ENCODE results near the gene GLRX2. TPM values are rescaled to one million over a fixed set of nuclear protein-coding genes. Genes with fewer than 3 reads are reported as not detected.

GLRX2 gene
- total and polyA plus RNA-seq, 2 of the 8 experiments (the other 6 are each of a cell fraction or from before 2014, with no cell fraction given): 4.8 to 13.5 TPM

DNA sequence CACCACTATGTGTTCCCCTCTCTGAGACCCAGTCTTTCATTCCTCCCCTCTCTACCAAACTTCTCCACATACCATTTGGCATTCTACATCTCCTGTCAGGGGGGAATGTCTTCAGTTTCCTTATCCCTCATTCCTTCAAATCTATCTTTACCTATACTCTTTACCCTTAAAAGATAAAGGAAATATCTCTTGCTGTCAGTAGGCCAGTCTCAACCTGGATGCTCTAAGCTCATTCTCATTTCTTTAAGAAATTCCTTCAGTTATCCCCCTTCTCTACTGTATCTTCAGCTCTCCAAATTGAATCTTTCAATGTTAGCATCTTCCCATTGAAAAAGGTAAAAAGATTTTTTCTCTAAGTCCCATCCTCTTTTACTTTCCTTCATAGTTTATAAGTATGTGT, 39.3 kb downstream of the GLRX2 start:
- no peak overlapping the region for H3K14ac ChIP-seq (ENCODE audit: insufficient read length)
- peaks cover 12 to 86% of the 10 kb centered on the region in 2 experiments; a peak in 3 of 4 replicates for H3K79me2 ChIP-seq (ENCODE audit: control insufficient read depth in 1 of 2, insufficient read depth in 2 of 2, low read length in 2 of 2)
- no peak overlapping the region for H2BK120ac ChIP-seq (replicated peaks; ENCODE audit: low read depth, low read length)

More for the DNA sequence above, 39.3 kb downstream of the GLRX2 start:
- Histone ChIP-seq H3K23me2 (ENCODE audit: low read depth, low read length) (0 out of 2 replicates have a peak, but pooled peaks cover 2% of the 10 kb centered on the region), H3K4me2 (ENCODE audit: insufficient read depth in 1 of 2, low read depth in 2 of 2, low read length in 2 of 2) (no peak overlapping the region), H2AFZ (ENCODE audit: low read length) (no peak overlapping the region), H3K36me3 (ENCODE audit: control insufficient read depth in 2 of 4, insufficient read depth in 4 of 4, low read length in 3 of 4) (peaks cover 0 to 5% (median 1%) of the 10 kb centered on the region in 4 experiments; a peak in 2 of 8 replicates), H2BK12ac (ENCODE audit: low read depth, low read length) (no peak overlapping the region), H3K23ac (ENCODE audit: insufficient read length) (no peak overlapping the region), H3K79me1 (ENCODE audit: low read depth, low read length) (peaks cover 9% of the 10 kb centered on the region; the same call in 1 of the 2 replicates), H3K27me3 (replicated peaks in 1 of 4; ENCODE audit: control insufficient read depth in 3 of 4, extremely low read depth in 1 of 4, insufficient read depth in 3 of 4, low read length in 3 of 4) (no peaks in the 10 kb centered on the region), H4K5ac (ENCODE audit: insufficient read length, low read depth, low read length) (no peak overlapping the region), H4K91ac (replicated peaks; ENCODE audit: insufficient read length, low read length) (no peak overlapping the region), H3K4ac (replicated peaks; ENCODE audit: insufficient read length, low read depth, low read length) (no peak overlapping the region), H2AK5ac (ENCODE audit: low read depth, low read length) (no peak overlapping the region), H3K56ac (replicated peaks; ENCODE audit: insufficient read length, low read depth, low read length) (no peak overlapping the region), H3K4me1 (replicated peaks in 1 of 4; ENCODE audit: control insufficient read depth in 3 of 4, insufficient read depth in 4 of 4, low read length in 3 of 4) (peaks cover 0 to 7% (median 1%) of the 10 kb centered on the region in 4 experiments; a peak in 3 of 7 replicates), H4K8ac (ENCODE audit: extremely low read depth, insufficient read depth, low read length) (no peak overlapping the region), H3K18ac (ENCODE audit: extremely low read depth, low read length) (no peak overlapping the region), H3K27ac (ENCODE audit: low read depth, low read length) (no peak overlapping the region), H4K20me1 (replicated peaks in 1 of 2; ENCODE audit: control insufficient read depth in 1 of 2, insufficient read depth in 2 of 2, low read length in 2 of 2) (peaks cover 10 to 18% of the 10 kb centered on the region in 2 experiments), H3K9ac (replicated peaks in 1 of 4; ENCODE audit: extremely low read depth in 1 of 4, low read depth in 3 of 4, low read length in 3 of 4) (no peak overlapping the region), H2BK5ac (ENCODE audit: low read depth, low read length) (no peak overlapping the region), H3K9me3 (ENCODE audit: insufficient read depth in 2 of 2, low read depth in 1 of 2, low read length in 1 of 2) (no peaks in the 10 kb centered on the region), H2BK20ac (ENCODE audit: low read length) (no peak overlapping the region), H2BK15ac (ENCODE audit: low read length) (no peak overlapping the region), H3K4me3 (ENCODE audit: extremely low read depth in 1 of 4, insufficient read depth in 2 of 4, low read depth in 3 of 4, low read length in 4 of 4) (no peak overlapping the region)
- ChIA-PET POLR2A (ENCODE audit: partially characterized antibody) (interaction anchor here (1.1 to 1.2 kb wide), 3 partner anchors 12 to 39 kb away, joined by 3 to 4 read pairs (median 4); partner anchors contain the start of gene GLRX2), CTCF (ENCODE audit: partially characterized antibody) (interaction anchor here (0.8 kb wide), 1 partner anchor 589 kb away, joined by 3 read pairs; no protein-coding TSS in a partner anchor)
- no peak for DNase-seq (ENCODE audit: low read depth in 1 of 2, low spot score in 2 of 2)
- FAIRE-seq: no peak
- TF ChIP-seq TEAD4 (IDR thresholded peaks at IDR 0.05; ENCODE audit: low read depth, low read length) (no peak), CEBPB (IDR thresholded peaks at IDR 0.05; ENCODE audit: low read depth, low read length) (no peak), YY1 (IDR thresholded peaks at IDR 0.05; ENCODE audit: low read depth, low read length) (no peak)
